Lower lobe of right lung (tissue), 2 donors: ENCODE measurements around the gene SPEF2. TPM values are rescaled to one million over a fixed set of nuclear protein-coding genes. Genes with fewer than 3 reads are reported as not detected.

ENCODE experiments used
- ATAC-seq, 2 donors: fragments of 200-7000 bp; cut with Tn5 transposase; one replicate each; pipeline ENCODE4 v1.9.1; 2020 to 2022; ENCODE audit warnings: mild to moderate bottlenecking in 2 of 2, moderate library complexity in 2 of 2
- DNase-seq: peaks from one replicate; pipeline ENCODE4 v3.0.0-alpha.2; 2020
- H3K27ac ChIP-seq: fragments of 200-600 bp; one replicate; pipeline ENCODE4 v1.8.0; 2022
- H3K27me3 ChIP-seq: fragments of 200-600 bp; one replicate; pipeline ENCODE4 v1.8.0; 2022; ENCODE audit warnings: low read depth
- H3K36me3 ChIP-seq: fragments of 200-600 bp; one replicate; pipeline ENCODE4 v1.8.0; 2022; ENCODE audit warnings: mild to moderate bottlenecking
- H3K4me1 ChIP-seq: fragments of 200-600 bp; one replicate; pipeline ENCODE4 v1.8.0; 2022
- H3K4me3 ChIP-seq: fragments of 200-600 bp; one replicate; pipeline ENCODE4 v1.8.0; 2022; ENCODE audit warnings: mild to moderate bottlenecking
- H3K9me3 ChIP-seq: fragments of 200-600 bp; one replicate; pipeline ENCODE4 v1.8.0; 2022
- CTCF ChIP-seq: fragments of 200-600 bp; IDR thresholded peaks from one replicate; pipeline ENCODE4 v1.8.0; 2022; ENCODE audit warnings: antibody characterized with exemption, mild to moderate bottlenecking
- intact Hi-C: fragments of 100-400 bp; cut with DNase I; formaldehyde crosslinking; loops from one replicate; pipeline ENCODE4 v1.11.0; 2022
- total RNA-seq: library from RNA; stranded (reverse); fragmentation: NEBNext Ultra II Directional; extraction: Animal tissue kit (Norgen Biotek cat#: 25700); gene quantifications from one replicate; pipeline ENCODE4 v1.2.1, GENCODE V29; 2021
- donor health status: DM: no; HTN: yes; CAD: no; lungs with severe emphysema.

Gene SPEF2
- total RNA-seq, 1 donor from 2014 or later = 17.6 TPM

GRCh38 chr5:35819668-35820067, 202.0 kb downstream of the SPEF2 start:
- Histone ChIP-seq H3K27ac (no peak overlapping the region), H3K4me3 (no peak overlapping the region), H3K27me3 (no peaks in the 10 kb centered on the region), H3K36me3 (no peaks in the 10 kb centered on the region), H3K9me3 (no peaks in the 10 kb centered on the region), H3K4me1 (peaks cover 6% of the 10 kb centered on the region)
- intact Hi-C loops = no loop called here
- ATAC-seq (no peak), DNase-seq (no peak)
- TF ChIP-seq CTCF = no peak

- intact Hi-C loops = no loop called here
These were observed 203.1 kb downstream of the SPEF2 start for GRCh38 chr5:35820735-35821134.

GRCh38 chr5:35821513-35821912, 203.8 kb downstream of the SPEF2 start:
- DNase-seq (no peak), ATAC-seq (no peak)
- no peaks in the 10 kb centered on the region for H3K9me3 ChIP-seq
- no peaks in the 10 kb centered on the region for H3K27me3 ChIP-seq
- intact Hi-C loops = no loop called here
- TF ChIP-seq CTCF = no peak
- no peak overlapping the region for H3K4me3 ChIP-seq
- H3K27ac ChIP-seq = no peak overlapping the region
- H3K36me3 ChIP-seq = no peaks in the 10 kb centered on the region
- peaks cover 6% of the 10 kb centered on the region for H3K4me1 ChIP-seq

More at GRCh38 chr5:35820735-35821134, 203.1 kb downstream of the SPEF2 start:
- Histone ChIP-seq H3K27me3 (no peaks in the 10 kb centered on the region), H3K4me1 (peaks cover 6% of the 10 kb centered on the region), H3K27ac (no peak overlapping the region), H3K4me3 (no peak overlapping the region), H3K36me3 (no peaks in the 10 kb centered on the region), H3K9me3 (no peaks in the 10 kb centered on the region)
- TF ChIP-seq CTCF = no peak
- ATAC-seq (no peak), DNase-seq (no peak)

- Histone ChIP-seq H3K9me3 (no peaks in the 10 kb centered on the region), H3K36me3 (no peaks in the 10 kb centered on the region), H3K4me3 (no peak overlapping the region), H3K27me3 (no peaks in the 10 kb centered on the region), H3K4me1 (peaks cover 6% of the 10 kb centered on the region), H3K27ac (no peak overlapping the region)
- no peak for TF ChIP-seq CTCF
- ATAC-seq = no peak
- intact Hi-C loops = no loop called here
- no peak for DNase-seq
These were observed 204.8 kb downstream of the SPEF2 start for GRCh38 chr5:35822511-35822910.

- ATAC-seq (no peak), DNase-seq (no peak)
- Histone ChIP-seq H3K27ac (no peak overlapping the region), H3K4me3 (no peak overlapping the region), H3K36me3 (no peaks in the 10 kb centered on the region), H3K9me3 (no peaks in the 10 kb centered on the region), H3K27me3 (no peaks in the 10 kb centered on the region), H3K4me1 (peaks cover 6% of the 10 kb centered on the region)
- TF ChIP-seq CTCF = no peak
- intact Hi-C loops = no loop called here
These were observed 205.9 kb downstream of the SPEF2 start for GRCh38 chr5:35823347-35824098.
